ENCODE measurements around the gene COIL.

Gene COIL

DNA sequence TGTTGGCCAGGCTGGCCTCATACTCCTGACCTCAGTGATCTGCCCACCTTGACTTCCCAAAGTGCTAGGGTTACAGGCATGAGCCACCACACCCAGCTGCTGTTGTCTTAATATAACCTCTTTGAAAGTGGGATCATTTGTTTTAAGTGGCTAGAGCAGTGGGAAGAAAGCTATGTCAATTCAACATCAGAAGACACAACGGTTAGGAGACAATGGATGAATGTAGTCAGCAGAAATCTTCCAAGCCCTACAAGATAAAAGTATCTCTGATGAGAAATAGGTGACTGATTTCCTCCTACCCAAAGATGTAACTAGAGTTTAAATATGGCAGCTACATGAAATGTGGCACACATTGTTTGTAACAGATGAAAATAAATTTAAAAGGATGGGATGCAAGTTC, 27.0 kb downstream of the COIL start:
- DNase-seq (ENCODE audit: low spot score), result no peak

DNA sequence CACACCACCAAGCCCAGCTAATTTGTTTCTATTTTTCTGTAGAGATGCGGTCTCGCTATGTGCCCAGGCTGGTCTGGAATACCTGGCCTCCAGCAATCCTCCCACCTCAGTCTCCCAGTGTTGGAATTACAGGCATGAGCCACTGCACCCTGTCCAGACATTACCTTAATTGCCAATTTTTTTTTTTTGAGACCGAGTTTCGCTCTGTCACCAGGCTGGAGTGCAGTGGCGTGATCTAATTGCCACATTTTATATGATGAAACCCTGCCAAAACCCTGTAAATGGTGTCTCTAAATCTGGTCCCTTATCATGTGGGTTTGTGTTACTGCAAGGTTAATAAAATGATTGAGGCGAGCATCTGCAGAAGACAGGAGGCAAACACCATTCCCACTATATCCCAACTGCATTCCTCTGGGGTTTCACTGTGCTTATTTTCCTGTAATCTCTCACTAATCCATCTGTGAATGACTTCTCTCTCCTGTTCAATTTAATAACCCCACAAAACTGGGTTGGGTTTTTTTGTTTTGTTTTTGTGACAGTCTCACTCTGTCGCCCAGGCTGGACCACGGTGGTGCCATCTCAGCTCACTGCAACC, 27.6 kb downstream of the COIL start:
- no peak for DNase-seq (ENCODE audit: low spot score)

DNA sequence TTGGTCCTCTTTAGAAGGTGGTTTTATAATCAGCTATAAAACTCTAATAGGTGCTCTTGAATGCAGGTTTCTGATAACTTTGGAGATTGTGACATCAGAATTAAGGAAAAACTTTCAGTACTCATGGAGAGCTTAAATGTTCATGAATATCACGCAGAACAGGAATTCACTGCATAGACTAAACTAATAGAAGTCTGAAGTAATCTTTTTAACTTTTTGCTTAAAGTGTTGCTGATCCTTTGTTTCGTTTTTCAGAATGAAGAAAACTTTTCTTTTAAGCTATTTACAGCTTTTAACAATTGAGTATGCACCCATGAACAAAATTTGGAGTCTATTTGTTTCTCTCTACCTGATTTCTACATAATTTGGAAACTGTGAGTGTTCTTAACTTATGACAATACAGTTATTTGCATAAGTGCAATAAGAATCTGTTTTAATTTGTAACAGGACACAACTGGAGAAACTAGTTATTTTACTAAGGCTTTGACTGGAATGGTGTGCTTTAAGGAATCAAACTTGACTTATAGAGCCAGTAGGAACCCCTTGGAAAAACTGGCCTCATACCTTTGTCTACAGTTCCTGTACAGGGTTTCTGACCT, 30.0 kb downstream of the COIL start:
- no peak for DNase-seq (ENCODE audit: low spot score)

DNA sequence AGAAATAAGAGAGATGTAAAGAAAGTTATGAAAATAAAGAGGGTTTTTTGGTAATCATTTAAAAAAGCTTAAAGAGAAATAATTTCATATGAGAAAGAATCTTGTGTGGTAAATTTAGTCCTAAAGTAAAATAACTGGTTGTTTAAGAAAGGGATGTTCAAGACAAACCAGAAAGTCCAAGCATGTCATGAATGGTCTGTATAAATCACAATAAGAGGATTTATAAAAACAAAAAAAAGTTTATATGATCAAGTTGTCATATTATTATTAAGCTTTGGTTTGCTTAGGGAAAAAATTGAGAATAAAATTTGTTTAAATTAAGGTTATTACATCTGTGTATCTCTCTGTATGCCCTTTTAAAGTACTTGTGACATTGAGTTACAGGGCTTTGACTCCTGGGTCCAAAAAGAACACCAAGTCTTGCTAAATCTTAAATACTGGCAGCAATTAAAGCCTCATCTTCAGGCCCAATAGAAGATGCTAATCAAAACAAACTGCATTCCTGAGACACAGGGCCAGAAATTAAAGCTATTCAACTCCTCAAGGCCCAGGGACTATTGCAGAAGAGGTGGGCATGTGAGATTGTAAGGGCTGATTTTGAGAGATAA, 31.4 kb downstream of the COIL start:
- DNase-seq (ENCODE audit: low spot score), result no peak

DNA sequence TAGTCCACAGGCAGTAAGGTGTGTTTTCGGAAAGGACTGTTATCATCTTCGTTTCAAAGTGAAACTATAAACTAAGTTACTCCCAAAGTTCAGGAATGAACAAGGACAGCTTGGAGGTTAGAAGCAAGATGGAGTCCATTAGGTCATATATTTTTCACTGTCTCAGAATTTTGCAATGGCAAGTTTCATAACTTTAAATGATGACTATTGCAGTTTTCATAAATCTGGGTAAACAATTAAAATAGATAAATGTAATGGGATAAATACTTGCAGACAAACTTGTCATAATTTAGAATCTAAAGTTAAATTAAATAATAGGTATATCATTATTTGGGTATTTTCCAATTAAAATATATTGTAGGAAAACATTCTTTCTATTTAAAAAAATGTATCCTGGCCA, 32.3 kb downstream of the COIL start:
- no peak for DNase-seq (ENCODE audit: low spot score)

DNA sequence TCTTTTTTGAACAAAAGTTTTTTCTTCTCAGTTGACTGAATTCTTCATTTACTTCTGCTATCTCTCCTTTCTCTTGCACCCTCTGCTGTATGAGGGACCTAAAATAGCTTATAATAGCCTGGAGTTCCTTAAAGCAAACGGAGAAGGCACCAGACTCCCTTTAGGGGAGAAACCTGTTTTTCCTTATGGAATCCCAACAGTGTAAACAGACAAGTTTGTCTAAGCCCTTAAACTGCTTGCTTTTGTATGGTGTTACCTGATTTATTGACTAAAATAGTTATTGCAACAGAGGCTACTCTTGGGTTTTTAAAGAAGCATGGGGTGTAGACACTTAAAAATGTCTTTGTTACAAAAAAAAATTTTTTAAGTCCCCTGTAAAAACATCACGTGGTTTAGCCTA, 34.1 kb downstream of the COIL start:
- DNase-seq (ENCODE audit: low spot score), result no peak

DNA sequence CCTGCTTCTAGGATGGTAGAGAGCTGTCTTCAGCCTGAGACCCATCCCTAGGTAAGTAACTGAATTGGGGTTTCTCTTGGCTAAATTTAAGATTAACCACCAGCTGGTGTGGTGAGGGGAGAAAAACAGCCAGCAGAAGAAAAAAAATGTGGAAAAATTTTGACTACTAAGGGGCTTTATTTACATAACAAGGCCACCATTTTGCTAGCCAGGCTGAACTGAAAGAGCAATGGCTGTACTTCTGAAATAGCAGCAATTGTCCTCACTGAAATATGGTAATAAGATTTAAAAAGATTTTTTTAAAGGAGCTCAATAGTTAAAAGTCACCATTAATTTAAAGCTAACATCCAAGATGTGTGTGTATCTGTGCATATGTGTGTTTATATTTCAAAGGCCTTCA, 34.6 kb downstream of the COIL start:
- no peak for DNase-seq (ENCODE audit: low spot score)

DNA sequence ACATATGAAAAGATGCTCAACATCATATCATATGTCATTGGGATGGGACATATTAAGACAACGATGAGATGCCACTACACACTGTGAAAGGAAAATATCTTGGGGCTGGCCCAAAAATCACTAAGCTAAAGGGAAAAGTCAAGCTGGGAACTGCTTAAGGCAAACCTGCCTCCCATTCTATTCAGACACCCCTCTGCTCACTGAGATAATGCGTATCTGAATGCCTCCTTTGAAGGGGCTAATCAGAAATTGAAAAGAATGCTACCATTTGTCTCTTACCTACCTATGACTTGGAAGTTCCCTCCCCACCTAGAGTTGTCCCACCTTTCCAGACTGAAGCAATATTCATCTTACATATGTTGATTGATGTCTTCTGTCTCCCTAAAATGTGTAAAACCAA, 35.8 kb downstream of the COIL start:
- no peak for DNase-seq (ENCODE audit: low spot score)

DNA sequence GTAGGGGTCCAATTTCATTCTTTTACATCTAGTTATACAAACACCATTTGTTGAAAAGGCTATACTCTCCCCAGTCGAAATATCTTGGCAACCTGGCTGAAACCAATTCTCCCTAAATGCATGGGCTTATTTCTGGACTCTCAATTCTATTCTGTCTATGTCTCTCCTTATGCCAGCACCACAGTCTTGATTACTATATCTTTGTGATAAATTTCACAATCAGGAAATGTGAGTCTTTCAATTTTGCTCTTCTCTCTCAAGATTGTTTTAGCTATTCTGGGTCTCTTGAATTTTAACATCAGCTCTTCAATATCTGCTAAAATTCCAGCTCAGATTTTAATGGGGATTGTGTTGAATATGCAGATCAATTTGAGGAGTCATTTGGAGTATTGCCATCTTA, 41.1 kb downstream of the COIL start:
- DNase-seq (ENCODE audit: low spot score), result no peak

DNA sequence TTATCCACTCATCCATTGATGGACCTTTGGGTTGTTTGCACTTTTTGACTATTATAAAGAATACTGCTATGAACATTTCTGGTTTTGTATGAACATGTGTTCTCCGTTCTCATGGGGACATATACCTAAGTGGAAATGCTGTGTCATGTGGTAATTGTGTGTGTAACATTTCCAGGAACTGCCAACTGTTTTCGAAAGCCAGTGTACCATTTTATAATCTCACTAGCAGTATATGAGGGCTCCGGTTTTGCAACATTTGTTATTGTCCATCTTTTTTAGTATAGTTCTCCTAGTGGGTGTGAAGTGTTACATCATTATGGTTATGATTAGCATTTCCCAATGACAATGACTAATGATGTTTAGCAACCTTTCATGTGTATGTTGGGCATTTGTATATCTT, 41.9 kb downstream of the COIL start:
- DNase-seq (ENCODE audit: low spot score), result no peak

DNA sequence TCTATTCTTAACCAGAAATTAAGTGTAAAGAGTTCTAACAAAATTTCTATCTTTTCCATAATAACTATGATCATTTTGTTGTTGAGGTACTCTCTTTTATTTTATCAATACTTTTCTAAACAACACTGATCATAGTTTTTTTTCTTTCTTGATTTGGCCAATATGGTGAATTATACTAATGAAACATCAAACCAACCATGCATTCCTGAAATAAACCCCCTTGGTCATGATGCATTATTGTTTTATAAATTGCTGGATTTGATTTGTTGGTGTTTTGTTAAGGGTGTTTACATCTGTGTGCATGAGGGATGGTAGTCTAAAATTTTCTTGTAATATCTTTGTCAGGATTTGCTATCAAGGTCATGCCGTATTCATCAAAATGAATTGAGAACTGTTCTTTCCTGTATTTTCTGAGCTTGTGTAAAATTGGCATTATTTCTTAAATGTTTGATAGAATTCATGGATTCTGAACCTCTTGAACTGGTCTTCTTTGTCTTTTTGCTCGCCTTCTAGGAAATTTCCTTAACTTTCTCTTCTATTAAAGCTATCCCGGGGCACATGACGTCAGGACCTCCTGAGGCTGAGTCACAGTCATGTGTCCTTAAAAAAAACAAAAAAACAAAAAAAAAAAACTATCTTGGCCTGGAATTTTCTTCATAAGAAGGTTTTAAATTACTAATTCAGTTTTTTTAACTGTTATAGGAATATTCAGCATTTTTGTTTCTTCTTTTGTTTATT, 43.1 kb downstream of the COIL start:
- DNase-seq (ENCODE audit: low spot score), result no peak

DNA sequence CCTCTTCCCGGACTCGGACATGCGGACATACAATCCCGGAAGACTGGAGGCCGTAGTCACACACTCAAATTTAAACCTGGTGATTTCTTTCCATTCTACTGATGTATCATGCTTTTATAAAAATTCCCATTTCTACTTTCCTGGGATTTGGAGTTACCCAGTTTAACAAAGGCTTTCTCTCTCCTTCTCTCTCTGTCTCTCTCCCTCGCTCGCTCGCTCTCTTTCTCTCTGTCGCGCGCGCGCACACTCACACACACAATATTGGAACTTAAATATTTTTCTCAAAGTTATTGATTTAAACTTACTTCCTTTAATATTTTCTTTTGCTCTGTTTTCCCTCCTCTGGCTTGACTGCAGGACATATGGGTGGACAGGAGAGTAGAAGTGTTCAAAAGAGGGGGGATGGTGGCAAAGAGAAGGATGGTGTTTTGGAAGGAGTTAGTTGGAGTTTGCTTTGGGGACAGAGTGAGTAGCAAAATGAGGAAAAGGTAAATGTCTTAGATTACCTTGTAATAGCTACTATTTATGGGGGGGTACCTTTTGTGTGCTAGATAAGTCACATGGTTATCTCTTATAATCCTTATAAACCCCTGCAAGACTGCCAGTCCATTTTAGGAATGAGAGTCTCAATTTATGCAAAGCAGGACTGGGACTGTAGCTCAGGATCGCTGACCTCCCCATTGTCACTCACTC, 46.1 kb downstream of the COIL start:
- DNase-seq (ENCODE audit: low spot score), result no peak

DNA sequence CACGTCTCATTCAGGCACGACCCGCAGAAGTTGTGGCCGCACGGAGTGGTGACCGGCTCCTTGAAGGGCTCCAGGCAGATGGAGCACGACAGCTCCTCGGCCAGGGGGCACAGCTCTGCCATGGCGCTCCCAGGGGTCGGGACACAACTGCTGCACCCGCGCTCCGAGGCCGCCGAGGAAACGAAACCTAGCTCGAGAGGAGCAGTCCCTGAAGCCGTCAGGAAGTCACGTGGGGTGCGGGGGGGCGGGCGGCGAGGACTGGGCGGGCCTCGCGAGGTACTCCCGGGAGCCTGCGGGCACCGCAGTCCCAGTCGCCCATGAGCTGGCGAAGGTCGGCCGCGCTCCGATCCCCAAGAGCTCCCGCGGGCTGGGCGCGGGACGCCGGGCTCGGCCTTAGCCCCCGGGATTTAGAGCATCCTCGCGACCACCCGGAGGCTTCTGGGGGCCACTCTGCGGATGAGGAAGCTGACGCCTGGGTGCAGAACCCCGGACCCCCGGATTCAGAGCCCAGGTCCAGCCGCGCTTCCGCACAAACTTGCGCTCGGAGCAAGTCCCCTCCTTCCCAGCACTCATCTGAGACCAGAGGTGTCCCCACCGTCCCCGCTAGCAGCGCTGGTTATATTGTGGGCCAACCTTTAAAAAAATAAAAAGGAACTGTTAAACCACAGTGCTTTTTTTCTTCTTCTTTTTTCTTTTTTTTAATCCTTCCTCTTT, 46.8 kb downstream of the COIL start, which contains the start of gene TRIM25:
TRIM25 (minus strand) TSS at position 183 of the 714 bp plus-strand sequence; CDS start at position 122, 61 bp downstream.
- DNase-seq (ENCODE audit: low spot score), result peak; percentile 82

DNA sequence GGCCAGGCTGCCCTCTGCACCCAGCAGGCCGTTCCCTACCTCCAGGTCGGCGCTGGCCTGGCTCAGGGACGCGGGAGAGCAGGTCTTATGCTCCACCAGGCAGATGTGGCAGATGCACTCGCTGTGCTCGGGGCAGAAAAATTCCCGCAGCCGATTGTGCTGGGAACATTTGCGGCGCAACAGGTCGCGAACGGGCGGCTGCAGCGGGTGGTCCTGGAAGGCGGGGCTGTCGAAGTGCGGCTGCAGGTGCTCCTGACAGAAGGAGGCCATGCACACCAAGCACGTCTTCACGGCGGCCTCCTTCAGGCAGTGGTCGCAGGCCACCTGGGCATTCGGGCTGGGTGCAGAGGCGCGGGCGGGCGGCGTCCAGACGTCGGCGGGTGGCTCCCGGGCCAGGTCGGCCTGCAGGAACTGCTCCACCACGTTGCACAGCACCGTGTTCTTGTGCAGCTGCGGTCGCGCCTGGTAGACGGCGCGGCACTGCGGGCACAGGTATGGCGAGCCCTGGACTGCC, 47.4 kb downstream of the COIL start:
- no peak for DNase-seq (ENCODE audit: low spot score)

DNA sequence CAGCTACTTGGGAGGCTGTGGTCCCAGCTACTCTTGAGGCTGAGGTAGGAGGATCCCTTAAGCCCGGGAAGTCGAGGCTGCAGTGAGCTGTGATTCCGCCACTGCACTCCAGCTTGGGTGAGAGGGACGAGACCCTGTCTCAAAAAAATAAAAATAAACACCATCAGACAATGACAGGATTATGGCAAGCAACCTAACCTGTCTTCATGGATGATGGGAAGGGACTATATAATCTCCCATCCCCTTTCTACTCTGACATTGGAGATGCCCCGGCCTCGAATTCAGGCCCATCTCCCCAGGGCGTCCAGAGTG, 47.9 kb downstream of the COIL start:
- no peak for DNase-seq (ENCODE audit: low spot score)

DNA sequence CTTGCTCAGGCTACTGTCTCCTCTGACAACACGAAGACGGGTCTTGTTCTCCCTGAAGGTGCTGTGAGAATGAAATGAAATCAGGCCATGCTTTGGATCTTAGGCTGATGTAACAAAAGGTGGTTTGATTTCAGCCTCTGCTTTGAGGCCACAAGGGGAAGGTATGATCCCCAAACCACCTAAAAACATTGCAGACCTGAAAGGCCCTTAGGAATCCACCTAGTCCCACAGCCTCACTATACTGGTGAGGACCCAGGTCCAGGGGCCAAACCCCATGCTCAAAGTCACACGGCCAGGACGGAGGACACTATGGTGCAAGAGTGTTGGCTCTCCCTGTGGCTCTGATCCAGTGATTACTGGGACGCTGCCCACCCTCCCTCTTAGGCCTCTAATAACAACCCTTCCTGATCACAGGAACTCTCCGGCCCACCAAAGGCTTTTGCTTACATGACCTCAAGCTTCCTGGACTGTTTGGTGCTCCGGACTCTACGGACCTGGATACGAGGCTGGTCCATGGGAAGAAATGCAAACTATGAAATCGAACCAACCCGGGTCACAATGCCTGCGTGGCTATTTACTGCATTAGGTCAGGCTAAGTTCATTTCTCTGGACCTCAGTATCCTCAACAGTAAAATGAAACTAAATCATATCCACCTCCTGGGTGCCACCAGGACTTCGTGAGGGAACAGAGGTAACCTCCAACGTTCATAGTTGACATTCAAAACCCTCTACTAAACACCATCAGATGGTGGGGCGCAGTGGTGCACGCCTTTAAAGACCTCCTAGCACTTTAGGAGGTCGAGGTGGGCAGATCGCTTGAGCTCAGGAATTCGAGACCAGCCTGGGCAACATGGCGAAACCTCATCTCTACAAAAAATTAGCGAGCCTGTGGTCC, 48.5 kb downstream of the COIL start:
- DNase-seq (ENCODE audit: low spot score), result no peak

DNA sequence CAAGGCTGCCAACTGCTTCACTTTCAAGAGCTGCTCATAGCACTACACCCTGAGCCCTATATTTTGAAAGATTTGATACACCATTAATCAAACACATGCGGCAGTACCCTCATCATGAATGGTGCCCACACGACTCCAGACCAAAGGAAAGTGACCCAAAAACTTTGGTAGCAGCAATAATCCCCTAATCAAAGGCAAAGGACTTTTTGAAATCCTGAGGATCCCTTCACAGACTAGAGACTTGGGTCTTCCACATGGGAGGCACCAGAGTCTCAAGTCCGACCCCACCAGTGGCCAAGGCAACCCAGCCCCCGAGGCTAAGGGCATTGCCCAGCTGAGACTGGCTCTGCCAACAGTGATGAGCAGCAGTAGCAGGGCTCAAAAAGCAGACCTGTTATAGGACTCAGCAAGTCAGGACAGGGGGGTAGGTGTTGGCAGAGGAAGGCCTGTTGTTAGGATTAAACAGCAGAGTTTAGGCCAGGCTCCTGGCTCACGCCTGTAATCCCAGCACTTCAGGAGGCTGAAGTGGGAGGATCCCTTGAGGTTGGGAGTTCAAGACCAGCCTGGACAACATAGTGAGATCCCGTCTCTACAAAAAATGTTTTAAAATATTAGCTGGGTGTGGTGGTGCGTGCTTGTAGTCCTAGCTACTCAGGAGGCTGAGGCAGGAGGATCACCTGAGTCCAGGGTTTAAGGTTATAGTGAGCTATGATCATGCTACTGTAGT, 50.2 kb downstream of the COIL start:
- DNase-seq (ENCODE audit: low spot score), result no peak

DNA sequence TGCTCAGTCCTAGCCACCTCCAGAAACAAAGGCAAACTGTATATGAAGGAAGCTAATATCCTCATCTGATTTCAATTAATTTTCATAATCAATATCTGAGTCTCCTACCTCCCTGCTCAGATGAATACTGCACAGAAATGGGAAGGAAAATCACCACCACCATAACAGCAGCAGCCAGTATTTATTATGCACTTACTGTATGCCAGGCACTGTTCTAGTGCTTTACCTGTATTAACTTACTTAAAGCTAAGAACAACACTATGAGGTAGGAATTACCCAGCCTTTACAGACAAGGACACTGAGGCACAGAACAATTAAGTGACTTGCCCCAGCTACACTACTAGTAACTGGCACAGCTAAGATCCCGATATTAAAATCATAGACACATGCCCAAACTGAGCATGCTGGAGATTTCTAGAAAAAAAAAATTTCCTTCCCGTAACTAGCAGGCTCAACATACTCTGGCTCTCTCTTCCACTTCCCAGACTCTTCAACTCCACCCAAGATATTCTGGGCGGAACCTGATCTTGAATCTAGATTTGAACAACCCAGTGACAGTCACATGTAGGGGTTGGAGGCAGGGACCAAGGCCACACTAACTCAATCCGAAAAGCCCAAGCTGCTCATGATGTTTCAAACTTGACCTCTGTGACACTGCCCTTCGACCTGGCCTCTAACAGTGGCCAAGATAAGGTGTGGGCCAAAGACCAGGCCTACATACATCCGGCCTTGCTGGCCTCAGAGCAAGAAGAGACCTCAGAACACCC, 50.9 kb downstream of the COIL start:
- no peak for DNase-seq (ENCODE audit: low spot score)

DNA sequence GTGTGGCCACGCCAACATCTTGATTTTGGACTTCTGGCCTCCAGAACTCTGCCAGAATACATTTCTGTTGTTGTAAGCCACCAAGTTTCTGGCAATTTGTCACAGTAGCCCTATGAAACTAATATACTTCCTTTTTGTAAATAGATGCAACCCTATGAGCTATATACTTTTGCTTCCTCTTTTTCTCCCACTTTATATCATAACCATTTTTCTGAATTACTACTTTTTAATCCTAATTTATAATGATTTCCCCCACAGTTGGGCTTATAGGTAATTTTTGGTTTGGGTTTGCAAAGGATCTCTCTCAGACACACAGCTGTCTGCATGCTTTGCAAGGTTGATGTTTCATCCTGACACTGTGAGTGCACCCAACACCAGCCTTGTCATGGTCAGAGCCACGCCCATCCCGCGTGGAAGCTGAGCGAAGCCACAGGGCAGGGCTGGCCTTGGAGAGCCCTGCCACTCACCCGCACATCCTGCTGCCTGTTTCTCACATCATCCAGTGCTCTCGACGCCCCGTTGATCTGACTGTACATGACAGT, 52.8 kb downstream of the COIL start:
- DNase-seq (ENCODE audit: low spot score), result peak; percentile 49

Data from CD4-positive, alpha-beta T cell treated with Interleukin-15 for 4 hours (primary cell).